GM12801 (cell line): ENCODE measurements around the gene SHROOM2.

Source experiments
- TF ChIP-seq, protein P1 (sequence below): IDR thresholded peaks from one replicate; pipeline ENCODE4 v1.5.1; 2011; ENCODE audit warnings: control low read depth; ENCODE audit not compliant: insufficient read length; ENCODE audit errors: extremely low read depth

SHROOM2 gene

DNA sequence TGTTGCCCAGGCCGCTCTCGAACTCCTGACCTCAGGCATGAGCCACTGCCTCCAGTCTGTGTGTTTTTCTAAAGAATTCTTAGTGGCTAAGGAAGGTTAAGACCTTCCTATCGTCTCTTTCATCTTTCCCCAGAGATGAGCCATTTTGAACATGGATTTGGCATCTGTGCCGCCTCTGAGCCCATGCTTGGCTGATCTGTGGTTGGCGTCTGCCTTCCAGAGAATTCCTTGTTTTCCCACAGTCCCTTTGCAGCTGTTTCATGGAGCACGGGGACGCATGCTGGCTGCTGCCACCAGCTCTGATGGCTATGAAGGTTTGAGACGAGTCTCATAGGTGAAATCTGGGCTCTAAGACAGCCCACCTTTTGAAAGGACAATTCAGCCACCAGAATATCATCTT, 60.4 kb downstream of the SHROOM2 start:
- TF ChIP-seq, protein P1, sequence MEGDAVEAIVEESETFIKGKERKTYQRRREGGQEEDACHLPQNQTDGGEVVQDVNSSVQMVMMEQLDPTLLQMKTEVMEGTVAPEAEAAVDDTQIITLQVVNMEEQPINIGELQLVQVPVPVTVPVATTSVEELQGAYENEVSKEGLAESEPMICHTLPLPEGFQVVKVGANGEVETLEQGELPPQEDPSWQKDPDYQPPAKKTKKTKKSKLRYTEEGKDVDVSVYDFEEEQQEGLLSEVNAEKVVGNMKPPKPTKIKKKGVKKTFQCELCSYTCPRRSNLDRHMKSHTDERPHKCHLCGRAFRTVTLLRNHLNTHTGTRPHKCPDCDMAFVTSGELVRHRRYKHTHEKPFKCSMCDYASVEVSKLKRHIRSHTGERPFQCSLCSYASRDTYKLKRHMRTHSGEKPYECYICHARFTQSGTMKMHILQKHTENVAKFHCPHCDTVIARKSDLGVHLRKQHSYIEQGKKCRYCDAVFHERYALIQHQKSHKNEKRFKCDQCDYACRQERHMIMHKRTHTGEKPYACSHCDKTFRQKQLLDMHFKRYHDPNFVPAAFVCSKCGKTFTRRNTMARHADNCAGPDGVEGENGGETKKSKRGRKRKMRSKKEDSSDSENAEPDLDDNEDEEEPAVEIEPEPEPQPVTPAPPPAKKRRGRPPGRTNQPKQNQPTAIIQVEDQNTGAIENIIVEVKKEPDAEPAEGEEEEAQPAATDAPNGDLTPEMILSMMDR: no peak

GRCh38 chrX:9847071-9847470, 60.8 kb downstream of the SHROOM2 start:
- TF ChIP-seq, protein P1: no peak

- TF ChIP-seq, protein P1: no peak
Measured at GRCh38 chrX:9848718-9849479, 62.7 kb downstream of the SHROOM2 start.

GRCh38 chrX:9851890-9852289, 65.7 kb downstream of the SHROOM2 start:
- TF ChIP-seq, protein P1: no peak

GRCh38 chrX:9853307-9853706, 67.1 kb downstream of the SHROOM2 start:
- TF ChIP-seq, protein P1: no peak

- TF ChIP-seq, protein P1: no peak
Measured at GRCh38 chrX:9855561-9856283, 69.5 kb downstream of the SHROOM2 start.

- TF ChIP-seq, protein P1: no peak
Measured at GRCh38 chrX:9856588-9856987, 70.4 kb downstream of the SHROOM2 start.
